Measurements from ENCODE around the gene KLHL40. TPM values are rescaled to one million over a fixed set of nuclear protein-coding genes. Genes with fewer than 3 reads are reported as not detected.

KLHL40 gene
- total and polyA plus RNA-seq, 5 donors: 0.09 to 1.6 (median 0.29) TPM

- peak in 1 of 3 donors; percentile 28 for DNase-seq
- intact Hi-C loops (cut with DNase I): no loop called here
- 73% methylated on average over 7 of the region's 7 CpGs for WGBS
These were observed 21.6 kb downstream of the KLHL40 start for GRCh38 chr3:42706721-42707619.

GRCh38 chr3:42707620-42708355 is 22.5 kb downstream of the KLHL40 start:
- Histone ChIP-seq H3K27me3 (ENCODE audit: control insufficient read depth, insufficient read depth) (no peaks in the 10 kb centered on the region), H3K4me3 (ENCODE audit: low read length) (no peak overlapping the region), H3K27ac (ENCODE audit: low read length) (no peak overlapping the region), H3K4me1 (ENCODE audit: control insufficient read depth, insufficient read depth, low read length) (no peaks in the 10 kb centered on the region), H3K9me3 (ENCODE audit: control insufficient read depth, low read length) (no peaks in the 10 kb centered on the region)
- DNase-seq (peak in 1 of 3 donors; percentile 25), ATAC-seq (no peak)
- 78% methylated on average over 8 of the region's 8 CpGs for WGBS
- intact Hi-C loops (cut with DNase I): no loop called here

More at GRCh38 chr3:42706721-42707619, 21.6 kb downstream of the KLHL40 start:
- Histone ChIP-seq H3K27me3 (ENCODE audit: control insufficient read depth, insufficient read depth) (no peaks in the 10 kb centered on the region), H3K4me1 (ENCODE audit: control insufficient read depth, insufficient read depth, low read length) (no peaks in the 10 kb centered on the region), H3K27ac (ENCODE audit: low read length) (no peak overlapping the region), H3K9me3 (ENCODE audit: control insufficient read depth, low read length) (no peaks in the 10 kb centered on the region), H3K4me3 (ENCODE audit: low read length) (no peak overlapping the region)
- no peak for ATAC-seq

GRCh38 chr3:42708611-42709151 is 23.3 kb downstream of the KLHL40 start:
- Histone ChIP-seq H3K9me3 (ENCODE audit: control insufficient read depth, low read length) (no peaks in the 10 kb centered on the region), H3K4me1 (ENCODE audit: control insufficient read depth, insufficient read depth, low read length) (no peaks in the 10 kb centered on the region), H3K27ac (ENCODE audit: low read length) (no peak overlapping the region), H3K4me3 (ENCODE audit: low read length) (no peak overlapping the region), H3K27me3 (ENCODE audit: control insufficient read depth, insufficient read depth) (no peaks in the 10 kb centered on the region)
- intact Hi-C loops (cut with DNase I): no loop called here
- WGBS: 87% methylated on average over 10 of the region's 10 CpGs
- peak in 1 of 3 donors; percentile 43 for DNase-seq
- ATAC-seq: no peak

GRCh38 chr3:42709621-42710020 is 24.3 kb downstream of the KLHL40 start:
- DNase-seq (peak in 1 of 3 donors; percentile 40), ATAC-seq (no peak)
- 93% methylated on average over 10 of the region's 10 CpGs for WGBS
- H3K27ac ChIP-seq (ENCODE audit: low read length): no peak overlapping the region
- H3K27me3 ChIP-seq (ENCODE audit: control insufficient read depth, insufficient read depth): no peaks in the 10 kb centered on the region
- no peaks in the 10 kb centered on the region for H3K9me3 ChIP-seq (ENCODE audit: control insufficient read depth, low read length)
- intact Hi-C loops (cut with DNase I): no loop called here
- no peaks in the 10 kb centered on the region for H3K4me1 ChIP-seq (ENCODE audit: control insufficient read depth, insufficient read depth, low read length)
- H3K4me3 ChIP-seq (ENCODE audit: low read length): no peak overlapping the region

GRCh38 chr3:42710323-42711021 is 25.1 kb downstream of the KLHL40 start:
- ATAC-seq (no peak), DNase-seq (peak in 1 of 3 donors; percentile 13)
- whole genome bisulfite sequencing: 83% methylated on average over 7 of the region's 7 CpGs
- H3K9me3 ChIP-seq (ENCODE audit: control insufficient read depth, low read length): no peaks in the 10 kb centered on the region
- no peak overlapping the region for H3K4me3 ChIP-seq (ENCODE audit: low read length)
- H3K27me3 ChIP-seq (ENCODE audit: control insufficient read depth, insufficient read depth): no peaks in the 10 kb centered on the region
- H3K4me1 ChIP-seq (ENCODE audit: control insufficient read depth, insufficient read depth, low read length): no peaks in the 10 kb centered on the region
- no peak overlapping the region for H3K27ac ChIP-seq (ENCODE audit: low read length)
- intact Hi-C loops (cut with DNase I): no loop called here

- 41% methylated on average over 6 of the region's 6 CpGs for WGBS
- intact Hi-C loops (cut with DNase I): no loop called here
- no peak for ATAC-seq
- H3K9me3 ChIP-seq (ENCODE audit: control insufficient read depth, low read length): no peaks in the 10 kb centered on the region
- H3K4me1 ChIP-seq (ENCODE audit: control insufficient read depth, insufficient read depth, low read length): no peaks in the 10 kb centered on the region
- no peaks in the 10 kb centered on the region for H3K27me3 ChIP-seq (ENCODE audit: control insufficient read depth, insufficient read depth)
- H3K27ac ChIP-seq (ENCODE audit: low read length): no peak overlapping the region
- DNase-seq: peak in 1 of 3 donors; percentile 32
- H3K4me3 ChIP-seq (ENCODE audit: low read length): no peak overlapping the region
These were observed 26.4 kb downstream of the KLHL40 start for GRCh38 chr3:42711491-42712343.

GRCh38 chr3:42712344-42712648 is 27.0 kb downstream of the KLHL40 start:
- ATAC-seq: no peak
- Histone ChIP-seq H3K27ac (ENCODE audit: low read length) (no peak overlapping the region), H3K4me3 (ENCODE audit: low read length) (no peak overlapping the region), H3K4me1 (ENCODE audit: control insufficient read depth, insufficient read depth, low read length) (no peaks in the 10 kb centered on the region), H3K27me3 (ENCODE audit: control insufficient read depth, insufficient read depth) (no peaks in the 10 kb centered on the region), H3K9me3 (ENCODE audit: control insufficient read depth, low read length) (no peaks in the 10 kb centered on the region)
- no peak for DNase-seq
- WGBS: 90% methylated on average over 4 of the region's 4 CpGs
- intact Hi-C loops (cut with DNase I): no loop called here

GRCh38 chr3:42712688-42713372 is 27.5 kb downstream of the KLHL40 start:
- 76% methylated on average over 5 of the region's 5 CpGs for WGBS
- no peak overlapping the region for H3K27ac ChIP-seq (ENCODE audit: low read length)
- ATAC-seq: no peak
- peak in 1 of 3 donors; percentile 7 for DNase-seq
- H3K9me3 ChIP-seq (ENCODE audit: control insufficient read depth, low read length): no peaks in the 10 kb centered on the region
- no peaks in the 10 kb centered on the region for H3K4me1 ChIP-seq (ENCODE audit: control insufficient read depth, insufficient read depth, low read length)
- H3K4me3 ChIP-seq (ENCODE audit: low read length): no peak overlapping the region
- no peaks in the 10 kb centered on the region for H3K27me3 ChIP-seq (ENCODE audit: control insufficient read depth, insufficient read depth)
- intact Hi-C loops (cut with DNase I): no loop called here

- Histone ChIP-seq H3K27me3 (ENCODE audit: control insufficient read depth, insufficient read depth) (no peaks in the 10 kb centered on the region), H3K27ac (ENCODE audit: low read length) (no peak overlapping the region), H3K9me3 (ENCODE audit: control insufficient read depth, low read length) (no peaks in the 10 kb centered on the region), H3K4me1 (ENCODE audit: control insufficient read depth, insufficient read depth, low read length) (no peaks in the 10 kb centered on the region), H3K4me3 (ENCODE audit: low read length) (no peak overlapping the region)
- intact Hi-C loops (cut with DNase I): no loop called here
- WGBS: 57% methylated on average over 2 of the region's 2 CpGs
- peak in 1 of 3 donors; percentile 3 for DNase-seq
- ATAC-seq: no peak
These were observed 28.4 kb downstream of the KLHL40 start for GRCh38 chr3:42713747-42714146.
